ENCODE data around the gene FAM234B.

- TF ChIP-seq POLR2A (IDR thresholded peaks at IDR 0.05; ENCODE audit: low read depth), result no peak
- TF ChIP-seq CTCF (IDR thresholded peaks at IDR 0.05), result no peak
- no peak for TF ChIP-seq POLR2AphosphoS5 (IDR thresholded peaks at IDR 0.05)
- TF ChIP-seq EP300 (IDR thresholded peaks at IDR 0.05), result no peak
Measured at GRCh38 chr12:13075786-13076570, 31.8 kb downstream of the FAM234B start.

Data from esophagus muscularis mucosa (tissue), 4 donors.